Panc1 (cell line): ENCODE data around the gene ACCS. TPM values are rescaled to one million over a fixed set of nuclear protein-coding genes. Genes with fewer than 3 reads are reported as not detected.

Experiments
- ATAC-seq: fragments of 200-7000 bp; cut with Tn5 transposase; 2 replicates; pipeline ENCODE4 v1.9.1; 2020; ENCODE audit warnings: mild to moderate bottlenecking, moderate library complexity
- BruUV-seq: library from RNA; stranded (reverse); fragments of 400-500 nt; replicated peaks from 2 replicates; lab custom pipeline; 2021; lab: Mats Ljungman, UMichigan
- CTCF ChIA-PET: fragments of 300-600 bp; sonication (Branson Sonifier 250); formaldehyde crosslinking; loops from one replicate; lab custom pipeline; 2022; ENCODE audit warnings: antibody characterized with exemption; lab: Charles Lee
- POLR2A ChIA-PET: fragments of 300-600 bp; sonication (Branson Sonifier 250); formaldehyde crosslinking; loops from one replicate; lab custom pipeline; 2022; ENCODE audit warnings: antibody characterized with exemption; lab: Charles Lee
- DNase-seq: peaks from one replicate; pipeline ENCODE4 v3.0.0-alpha.2; 2010; ENCODE audit warnings: low read depth, low spot score
- H3K27ac ChIP-seq: 2 replicates; pipeline ENCODE4 v1.5.1; 2011; ENCODE audit warnings: mild to moderate bottlenecking, low read length, inconsistent platforms
- H3K27me3 ChIP-seq: fragments of 200-500 bp; sonication (Bioruptor generic); 2 replicates; pipeline ENCODE4 v1.6.0; 2014; ENCODE audit warnings: low read length, inconsistent platforms; ENCODE audit not compliant: control insufficient read depth, insufficient read depth
- H3K36me3 ChIP-seq: fragments of 200-500 bp; sonication (Bioruptor generic); 2 replicates; pipeline ENCODE4 v1.5.1; 2014; ENCODE audit warnings: inconsistent platforms, mild to moderate bottlenecking, low read length, moderate library complexity; ENCODE audit not compliant: control insufficient read depth, insufficient read depth
- H3K4me1 ChIP-seq: 2 replicates; pipeline ENCODE4 v1.5.1; 2011; ENCODE audit warnings: inconsistent platforms, mild to moderate bottlenecking, low read length, moderate library complexity; ENCODE audit not compliant: control insufficient read depth, insufficient read depth
- H3K4me3 ChIP-seq, 2 experiments: 2 replicates each; pipeline ENCODE4 v1.5.1; 2011 to 2012; ENCODE audit warnings: low read depth in 2 of 2, low read length in 2 of 2, mild to moderate bottlenecking in 2 of 2, inconsistent platforms in 1 of 2, moderate library complexity in 1 of 2
- H3K9me3 ChIP-seq: fragments of 200-500 bp; sonication (Bioruptor generic); 2 replicates; pipeline ENCODE4 v1.5.1; 2014; ENCODE audit warnings: low read depth, mild to moderate bottlenecking, inconsistent platforms, low read length, moderate library complexity; ENCODE audit not compliant: control insufficient read depth, insufficient read depth
- CTCF ChIP-seq: fragments of 450-650 bp; IDR thresholded peaks from 2 replicates; pipeline ENCODE4 v1.5.1; 2017; ENCODE audit warnings: mild to moderate bottlenecking
- POLR2AphosphoS5 ChIP-seq: IDR thresholded peaks from 2 replicates; pipeline ENCODE4 v1.6.1; 2012; ENCODE audit warnings: mild to moderate bottlenecking, low read depth, low read length, moderate library complexity
- REST ChIP-seq, 2 experiments: IDR thresholded peaks; 2 replicates each; pipeline ENCODE4 v1.6.1; 2011 to 2012; ENCODE audit warnings: low read depth in 2 of 2, control low read depth in 1 of 2, low read length in 1 of 2, mild to moderate bottlenecking in 1 of 2, moderate library complexity in 1 of 2; ENCODE audit not compliant: insufficient read depth in 1 of 2
- SIN3A ChIP-seq: IDR thresholded peaks from 2 replicates; pipeline ENCODE4 v1.6.1; 2012; ENCODE audit warnings: low read depth, mild to moderate bottlenecking, low read length, moderate library complexity, borderline replicate concordance; ENCODE audit not compliant: insufficient read depth
- TCF7L2 ChIP-seq: IDR thresholded peaks from 2 replicates; pipeline ENCODE4 v1.6.1; 2011; ENCODE audit warnings: mild to moderate bottlenecking, low read depth, low read length, inconsistent platforms
- in situ Hi-C: cut with HindIII; loops from 2 replicates; pipeline ENCODE4 v1.10.0; 2016; ENCODE audit warnings: low sequenced_read_pairs, low pct_unique_long_range_greater_than_20kb
- intact Hi-C: fragments of 100-400 bp; cut with micrococcal nuclease; formaldehyde crosslinking; loops from one replicate; pipeline ENCODE4 v1.10.0; 2022; ENCODE audit not compliant: unreplicated experiment
- total RNA-seq: library from RNA; stranded (reverse); gene quantifications from one replicate; pipeline ENCODE4 v1.2.1, GENCODE V29; 2021; ENCODE audit not compliant: unreplicated experiment

The ACCS gene
- total RNA-seq, 1 experiment from 2014 or later: 38.0 TPM

GRCh38 chr11:44082645-44083044, 16.6 kb downstream of the ACCS start:
- POLR2A ChIA-PET: no interaction called here
- H3K4me1 ChIP-seq: no peaks in the 10 kb centered on the region
- H3K36me3 ChIP-seq: no peaks in the 10 kb centered on the region
- BruUV-seq: no TSS peak
- ATAC-seq (no peak), DNase-seq (no peak)
- H3K9me3 ChIP-seq: no peaks in the 10 kb centered on the region
- in situ Hi-C loops (no loop called here), intact Hi-C loops (no loop called here)
- H3K27ac ChIP-seq: no peak overlapping the region
- no peak overlapping the region for H3K4me3 ChIP-seq
- no peak for TF ChIP-seq REST (IDR thresholded peaks at IDR 0.05; ENCODE audit: insufficient read depth in 1 of 2, low read depth in 2 of 2, low read length in 1 of 2)
- no peak for TF ChIP-seq TCF7L2
- no peak for TF ChIP-seq SIN3A
- TF ChIP-seq POLR2AphosphoS5: no peak
- TF ChIP-seq CTCF: no peak
- no peaks in the 10 kb centered on the region for H3K27me3 ChIP-seq
- CTCF ChIA-PET: no interaction called here

- Histone ChIP-seq H3K27me3 (no peaks in the 10 kb centered on the region), H3K27ac (no peak overlapping the region), H3K4me1 (no peaks in the 10 kb centered on the region), H3K9me3 (no peaks in the 10 kb centered on the region), H3K36me3 (no peaks in the 10 kb centered on the region), H3K4me3 (no peak overlapping the region)
- ChIA-PET CTCF (no interaction called here), POLR2A (no interaction called here)
- TF ChIP-seq REST (IDR thresholded peaks at IDR 0.05; ENCODE audit: insufficient read depth in 1 of 2, low read depth in 2 of 2, low read length in 1 of 2) (no peak), SIN3A (no peak), TCF7L2 (no peak), CTCF (no peak), POLR2AphosphoS5 (no peak)
- ATAC-seq (no peak), DNase-seq (no peak)
- intact Hi-C loops (no loop called here), in situ Hi-C loops (no loop called here)
- no TSS peak for BruUV-seq
Measured at GRCh38 chr11:44083433-44083832, 17.4 kb downstream of the ACCS start.
